ENCODE data around the gene BTF3. TPM values are rescaled to one million over a fixed set of nuclear protein-coding genes. Genes with fewer than 3 reads are reported as not detected.
"Not testable (repeated sequence)": the region's sequence is repeated elsewhere in the genome, so short reads cannot be mapped to it uniquely, and the experiment has no call there.

BTF3 gene
- total RNA-seq, 1 donor from 2014 or later: 347 TPM

GRCh38 chr5:73485715-73486114 is 12.5 kb upstream of the BTF3 start:
- Mint-ChIP-seq H3K9me3 (ENCODE audit: unreplicated experiment) (no peaks in the 10 kb centered on the region), H3K4me1 (ENCODE audit: low read depth, unreplicated experiment) (no peaks in the 10 kb centered on the region), H3K27me3 (ENCODE audit: unreplicated experiment) (peaks cover 2% of the 10 kb centered on the region), H3K36me3 (ENCODE audit: unreplicated experiment) (no peaks in the 10 kb centered on the region), H3K4me3 (ENCODE audit: unreplicated experiment) (no peak overlapping the region), H3K27ac (ENCODE audit: unreplicated experiment) (no peak overlapping the region)
- TF ChIP-seq, protein P1, sequence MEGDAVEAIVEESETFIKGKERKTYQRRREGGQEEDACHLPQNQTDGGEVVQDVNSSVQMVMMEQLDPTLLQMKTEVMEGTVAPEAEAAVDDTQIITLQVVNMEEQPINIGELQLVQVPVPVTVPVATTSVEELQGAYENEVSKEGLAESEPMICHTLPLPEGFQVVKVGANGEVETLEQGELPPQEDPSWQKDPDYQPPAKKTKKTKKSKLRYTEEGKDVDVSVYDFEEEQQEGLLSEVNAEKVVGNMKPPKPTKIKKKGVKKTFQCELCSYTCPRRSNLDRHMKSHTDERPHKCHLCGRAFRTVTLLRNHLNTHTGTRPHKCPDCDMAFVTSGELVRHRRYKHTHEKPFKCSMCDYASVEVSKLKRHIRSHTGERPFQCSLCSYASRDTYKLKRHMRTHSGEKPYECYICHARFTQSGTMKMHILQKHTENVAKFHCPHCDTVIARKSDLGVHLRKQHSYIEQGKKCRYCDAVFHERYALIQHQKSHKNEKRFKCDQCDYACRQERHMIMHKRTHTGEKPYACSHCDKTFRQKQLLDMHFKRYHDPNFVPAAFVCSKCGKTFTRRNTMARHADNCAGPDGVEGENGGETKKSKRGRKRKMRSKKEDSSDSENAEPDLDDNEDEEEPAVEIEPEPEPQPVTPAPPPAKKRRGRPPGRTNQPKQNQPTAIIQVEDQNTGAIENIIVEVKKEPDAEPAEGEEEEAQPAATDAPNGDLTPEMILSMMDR (IDR thresholded peaks at IDR 0.05; ENCODE audit: partially characterized antibody, unreplicated experiment): no peak
- no peak for DNase-seq

- Mint-ChIP-seq H3K4me3 (ENCODE audit: unreplicated experiment) (no peak overlapping the region), H3K9me3 (ENCODE audit: unreplicated experiment) (no peaks in the 10 kb centered on the region), H3K27ac (ENCODE audit: unreplicated experiment) (no peak overlapping the region)
Observed at GRCh38 chr5:73486119-73486899, 11.9 kb upstream of the BTF3 start.

DNA sequence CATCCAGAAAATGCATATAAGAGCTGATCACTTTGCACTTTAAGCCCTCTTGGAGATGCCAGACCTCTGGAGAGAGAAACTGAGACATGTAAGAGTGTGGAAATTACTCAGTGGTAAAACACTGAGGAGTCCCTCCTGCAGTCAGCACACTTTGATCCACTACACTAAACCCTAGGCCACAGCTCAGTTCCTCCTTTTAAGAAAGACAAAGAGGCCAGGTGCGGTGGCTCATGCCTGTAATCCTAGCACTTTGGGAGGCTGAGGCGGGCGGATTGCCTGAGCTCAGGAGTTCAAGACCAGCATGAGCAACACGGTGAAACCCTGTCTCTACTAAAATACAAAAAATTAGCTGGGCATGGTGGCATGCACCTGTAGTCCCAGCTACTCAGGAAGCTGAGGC is 11.0 kb upstream of the BTF3 start:
- H3K27ac Mint-ChIP-seq (ENCODE audit: unreplicated experiment); H3K27me3 Mint-ChIP-seq (ENCODE audit: unreplicated experiment); H3K4me3 Mint-ChIP-seq (ENCODE audit: unreplicated experiment); H3K4me1 Mint-ChIP-seq (ENCODE audit: low read depth, unreplicated experiment); DNase-seq; H3K36me3 Mint-ChIP-seq (ENCODE audit: unreplicated experiment); H3K9me3 Mint-ChIP-seq (ENCODE audit: unreplicated experiment): not testable (repeated sequence)

More at GRCh38 chr5:73486119-73486899, 11.9 kb upstream of the BTF3 start:
- Mint-ChIP-seq H3K36me3 (ENCODE audit: unreplicated experiment) (no peaks in the 10 kb centered on the region), H3K27me3 (ENCODE audit: unreplicated experiment) (peaks cover 2% of the 10 kb centered on the region), H3K4me1 (ENCODE audit: low read depth, unreplicated experiment) (no peaks in the 10 kb centered on the region)
- TF ChIP-seq, protein P1 (IDR thresholded peaks at IDR 0.05; ENCODE audit: partially characterized antibody, unreplicated experiment): no peak
- DNase-seq: no peak

DNA sequence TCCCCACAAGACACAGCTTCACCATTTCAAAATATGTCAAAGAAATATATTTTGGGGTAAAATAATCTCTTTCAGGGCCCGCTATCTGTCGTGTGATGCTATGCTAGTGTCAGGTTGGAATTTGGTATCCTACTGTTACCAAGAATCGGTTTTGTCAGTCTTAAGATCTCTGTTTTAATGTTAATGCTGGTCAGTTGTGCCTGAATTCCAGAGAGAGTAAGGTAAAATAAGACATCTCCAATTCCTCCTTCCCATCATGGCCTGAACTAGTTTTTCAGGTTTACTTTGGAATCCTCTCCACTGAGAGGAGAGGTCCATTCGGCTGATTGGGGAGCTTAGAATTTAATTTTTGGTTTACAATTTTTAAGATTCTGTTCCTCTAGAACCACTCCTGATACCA is 10.4 kb upstream of the BTF3 start:
- Mint-ChIP-seq H3K27me3 (ENCODE audit: unreplicated experiment) (peaks cover 2% of the 10 kb centered on the region), H3K36me3 (ENCODE audit: unreplicated experiment) (no peaks in the 10 kb centered on the region), H3K9me3 (ENCODE audit: unreplicated experiment) (no peaks in the 10 kb centered on the region), H3K4me3 (ENCODE audit: unreplicated experiment) (no peak overlapping the region), H3K4me1 (ENCODE audit: low read depth, unreplicated experiment) (no peaks in the 10 kb centered on the region), H3K27ac (ENCODE audit: unreplicated experiment) (no peak overlapping the region)
- DNase-seq: no peak
- TF ChIP-seq, protein P1 (IDR thresholded peaks at IDR 0.05; ENCODE audit: partially characterized antibody, unreplicated experiment): no peak

DNA sequence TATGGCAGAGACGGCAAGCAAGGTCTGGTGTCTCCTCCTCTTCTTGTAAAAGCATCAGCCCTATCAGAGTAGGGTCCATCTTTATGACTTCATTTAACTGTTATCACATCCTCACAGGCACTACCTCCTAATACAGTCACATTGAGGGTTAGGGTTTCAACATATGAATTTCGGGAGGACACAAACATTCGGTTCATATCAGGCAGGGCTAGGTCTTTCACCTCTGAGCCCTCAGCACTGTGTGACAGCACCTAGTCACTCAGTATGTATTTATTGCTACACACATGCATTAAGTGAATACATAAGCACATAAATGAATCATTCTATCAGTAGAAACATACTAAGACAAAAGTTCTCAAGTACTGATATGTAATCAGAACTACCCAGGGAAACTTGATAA is 9.4 kb upstream of the BTF3 start:
- Mint-ChIP-seq H3K27me3 (ENCODE audit: unreplicated experiment) (peaks cover 2% of the 10 kb centered on the region), H3K27ac (ENCODE audit: unreplicated experiment) (no peak overlapping the region), H3K36me3 (ENCODE audit: unreplicated experiment) (no peaks in the 10 kb centered on the region), H3K9me3 (ENCODE audit: unreplicated experiment) (no peaks in the 10 kb centered on the region), H3K4me3 (ENCODE audit: unreplicated experiment) (no peak overlapping the region), H3K4me1 (ENCODE audit: low read depth, unreplicated experiment) (no peaks in the 10 kb centered on the region)
- no peak for DNase-seq
- TF ChIP-seq, protein P1 (IDR thresholded peaks at IDR 0.05; ENCODE audit: partially characterized antibody, unreplicated experiment): no peak
